NOMO-1 (cell line): ENCODE data around the gene PTGER2.

ENCODE experiments used
- DNase-seq, 2 experiments: peaks; one replicate each; lab custom pipeline; 2025; ENCODE audit not compliant: unreplicated experiment in 2 of 2; lab: John Stamatoyannopoulos, UW

Gene PTGER2

DNA sequence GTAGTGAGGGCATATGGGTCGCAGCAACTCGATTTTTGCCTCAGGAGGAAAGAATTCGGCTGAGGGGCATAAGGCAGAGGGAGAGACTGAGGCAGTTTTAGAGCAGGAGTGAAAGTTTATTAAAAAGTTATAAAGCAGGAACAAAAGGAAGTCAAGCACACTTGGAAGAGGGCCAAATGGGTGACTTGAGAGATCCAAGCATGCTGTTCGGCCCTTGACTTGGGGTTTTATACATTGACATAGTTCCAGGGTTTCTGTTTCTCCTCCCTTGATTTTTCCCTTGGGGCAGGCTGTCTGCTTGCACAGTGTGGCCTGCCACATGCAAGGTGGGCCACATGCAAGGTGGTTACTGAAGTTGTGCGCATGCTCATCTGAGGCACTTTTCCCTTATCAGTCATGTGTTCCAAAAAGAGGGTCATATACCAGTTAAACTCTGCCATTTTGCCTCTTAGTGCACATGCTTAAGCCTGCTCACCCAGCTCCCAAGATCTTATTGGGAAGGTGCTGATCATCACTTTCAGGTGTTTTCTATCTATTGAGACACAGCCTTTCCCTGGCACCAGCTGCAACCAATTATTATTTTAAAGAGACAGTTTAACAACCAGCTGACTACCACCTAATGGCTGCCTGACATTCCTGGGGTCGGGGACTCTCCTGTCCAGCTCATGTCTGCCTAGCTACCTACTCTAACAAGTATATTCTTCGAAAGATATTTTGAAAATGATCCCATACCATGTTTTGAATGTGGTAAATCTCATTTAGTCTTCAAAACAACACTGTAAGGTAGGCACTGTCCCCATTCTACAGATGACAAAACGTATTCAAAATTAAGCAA is 19.9 kb downstream of the PTGER2 start:
- no peak for DNase-seq

DNA sequence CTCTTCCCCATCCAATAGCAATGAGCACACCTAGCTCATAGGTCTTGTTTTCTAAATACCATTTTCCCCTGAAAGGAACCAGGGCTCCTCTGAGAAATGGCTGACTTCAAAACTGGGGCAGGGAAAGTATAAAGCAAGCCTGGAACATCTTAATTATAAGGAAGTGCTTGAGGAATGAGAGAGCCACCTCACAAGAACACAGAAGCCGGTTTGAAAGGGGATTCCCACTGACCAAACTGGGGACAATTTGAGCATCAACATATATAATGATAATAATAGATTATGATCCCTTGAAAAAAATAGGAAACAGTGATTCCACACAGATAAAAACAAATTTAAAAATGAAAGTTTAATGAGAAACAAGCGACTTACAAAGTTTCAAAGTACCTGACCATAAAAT is 22.1 kb downstream of the PTGER2 start:
- DNase-seq, result no peak

DNA sequence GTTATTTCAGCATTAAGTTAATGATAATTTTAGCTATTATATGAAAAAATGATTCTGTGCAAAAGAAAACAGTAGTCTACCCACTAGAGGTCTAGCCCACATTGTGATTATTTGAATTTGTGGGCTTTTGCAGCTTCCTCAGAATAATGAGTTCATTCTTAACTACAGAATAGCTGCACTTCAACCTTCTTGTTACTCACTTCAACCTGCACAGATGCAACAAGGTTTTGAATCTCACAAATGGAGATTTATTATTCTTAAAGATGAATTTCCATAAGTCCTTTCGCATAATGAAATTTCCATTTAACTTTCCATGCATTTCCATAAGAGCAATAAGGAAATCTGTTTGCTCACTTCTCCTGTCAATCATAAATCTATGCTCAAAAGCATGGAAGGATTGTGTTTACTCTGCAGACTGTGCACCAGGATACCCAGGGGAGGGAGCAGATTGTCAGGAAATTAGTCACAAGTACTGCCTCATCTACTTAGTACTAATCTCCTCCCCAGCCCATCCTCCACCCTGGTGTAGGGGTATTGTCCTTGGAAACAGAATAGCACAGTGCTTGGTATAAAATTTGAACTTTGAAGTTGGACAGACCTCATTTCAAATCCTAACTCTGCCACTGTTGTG is 24.1 kb downstream of the PTGER2 start:
- no peak for DNase-seq

DNA sequence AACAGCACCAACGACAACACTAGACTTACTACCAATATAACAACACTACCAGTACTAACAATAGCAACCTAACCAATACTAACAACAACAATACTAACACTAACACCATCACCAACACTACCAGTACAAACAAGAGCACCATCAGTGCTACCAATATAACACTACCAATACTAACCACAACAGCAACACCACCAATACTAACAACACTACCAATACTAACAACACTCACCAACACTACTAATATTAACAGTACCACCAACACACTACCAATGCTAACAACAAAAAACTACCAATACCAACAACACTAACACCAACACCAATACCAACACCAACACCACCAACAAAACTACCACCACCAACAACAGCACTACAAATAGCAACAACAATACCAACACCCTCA is 25.1 kb downstream of the PTGER2 start:
- no peak for DNase-seq

DNA sequence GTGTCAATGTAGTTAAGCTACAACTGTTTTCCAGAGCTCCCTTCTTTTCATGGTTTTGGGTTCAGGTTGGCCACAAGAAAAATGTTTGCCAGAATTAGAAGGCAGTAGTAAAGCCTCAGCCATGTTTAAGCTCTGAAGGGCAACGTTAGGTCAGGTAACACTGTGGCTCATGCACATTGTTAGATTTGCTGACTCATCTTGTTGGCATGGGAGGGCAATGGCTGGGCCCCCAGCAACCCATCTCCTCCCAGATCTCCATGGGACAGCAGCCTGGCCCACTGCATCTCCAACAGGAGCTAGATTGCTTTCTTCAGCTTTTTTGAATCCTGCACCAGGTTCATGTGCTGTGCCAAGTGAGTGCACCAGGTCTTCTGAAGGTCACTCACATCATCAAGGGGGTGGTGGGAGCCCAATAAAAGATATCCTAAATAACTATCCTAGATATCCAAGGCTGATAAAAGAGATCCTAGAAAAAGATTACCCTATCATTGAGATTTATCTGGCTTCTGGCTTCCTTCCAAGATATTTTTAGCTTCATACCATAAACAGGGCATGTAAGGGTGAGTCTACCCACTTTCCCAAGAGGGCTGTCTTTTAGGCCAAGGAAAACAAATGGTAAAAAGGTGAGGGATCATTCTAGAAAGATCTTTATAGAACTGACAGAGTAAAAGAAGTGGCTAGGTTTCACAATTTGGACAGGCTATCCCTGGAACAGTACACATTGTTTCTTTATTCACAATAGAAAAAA is 28.9 kb downstream of the PTGER2 start:
- DNase-seq, result no peak

DNA sequence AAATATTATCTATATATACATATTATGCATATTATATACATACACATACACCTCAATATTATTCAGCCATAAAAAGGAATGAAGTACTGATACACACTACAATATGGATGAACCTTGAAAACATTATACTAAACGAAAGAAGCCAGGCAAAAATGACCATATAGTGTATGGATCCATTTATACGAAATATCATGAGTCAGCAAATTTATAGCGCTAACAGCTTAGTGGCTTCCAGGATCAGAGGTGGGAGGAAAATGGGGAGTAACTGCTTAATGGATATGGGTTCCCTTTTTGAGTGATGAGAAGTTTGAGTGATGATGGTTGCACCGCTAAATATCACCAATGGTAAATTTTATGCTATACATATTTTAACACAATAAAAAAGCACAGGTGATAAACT is 32.7 kb downstream of the PTGER2 start:
- no peak for DNase-seq

DNA sequence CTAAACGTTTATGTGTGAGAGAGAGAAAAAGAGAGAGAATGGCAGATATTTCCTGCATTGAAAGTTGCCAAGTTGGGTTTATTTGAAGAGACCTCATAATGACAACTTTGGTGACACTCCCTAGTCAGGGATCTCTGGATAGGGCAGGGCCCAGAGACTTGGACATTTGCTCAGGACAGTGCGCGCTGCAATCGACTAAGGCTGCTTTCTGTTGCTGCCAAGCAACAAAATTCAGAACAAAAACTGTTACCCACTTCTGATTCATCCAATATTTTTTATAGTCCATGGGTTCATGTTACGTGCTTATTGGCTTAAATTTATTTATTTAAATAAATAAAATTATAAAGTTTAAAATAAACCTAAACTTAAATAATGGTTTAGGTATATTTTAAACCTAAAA is 34.2 kb downstream of the PTGER2 start:
- DNase-seq, result no peak

DNA sequence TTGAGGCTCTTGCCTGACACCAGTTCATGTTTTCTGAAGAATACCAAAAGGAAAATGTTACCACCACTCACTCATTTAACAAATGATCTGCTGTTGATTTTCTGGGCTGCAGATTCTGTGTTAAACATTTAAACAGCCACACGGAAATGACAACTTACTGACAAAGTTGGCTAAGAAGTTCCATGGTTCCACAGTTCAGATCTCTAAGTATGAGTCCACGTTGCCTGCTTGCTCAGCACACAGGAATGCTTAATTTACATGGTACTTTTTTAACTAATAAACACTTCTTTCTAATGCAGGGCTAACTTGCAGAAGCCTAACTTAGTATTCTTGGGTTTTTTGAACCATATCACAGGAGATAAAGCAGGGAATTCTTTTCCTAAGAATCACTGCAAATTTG is 34.7 kb downstream of the PTGER2 start:
- no peak for DNase-seq

DNA sequence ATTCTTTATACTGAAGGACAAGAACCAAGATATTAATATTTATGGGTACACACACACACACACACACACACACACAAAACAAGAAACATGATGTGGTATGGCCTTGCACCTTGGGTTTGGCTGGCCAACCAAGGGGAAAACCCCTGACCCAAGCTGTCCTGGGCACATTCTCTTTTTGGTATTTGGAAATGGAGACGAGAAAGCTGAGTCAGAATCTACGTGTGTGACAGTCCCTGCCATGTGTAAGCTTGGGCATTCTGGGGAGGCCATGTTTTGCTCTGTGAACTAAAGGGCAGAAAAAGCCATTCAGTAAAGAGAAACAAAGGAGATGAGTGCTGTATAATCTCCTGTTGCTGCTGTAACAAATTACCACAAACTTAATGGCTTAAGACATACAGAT is 35.6 kb downstream of the PTGER2 start:
- no peak for DNase-seq

DNA sequence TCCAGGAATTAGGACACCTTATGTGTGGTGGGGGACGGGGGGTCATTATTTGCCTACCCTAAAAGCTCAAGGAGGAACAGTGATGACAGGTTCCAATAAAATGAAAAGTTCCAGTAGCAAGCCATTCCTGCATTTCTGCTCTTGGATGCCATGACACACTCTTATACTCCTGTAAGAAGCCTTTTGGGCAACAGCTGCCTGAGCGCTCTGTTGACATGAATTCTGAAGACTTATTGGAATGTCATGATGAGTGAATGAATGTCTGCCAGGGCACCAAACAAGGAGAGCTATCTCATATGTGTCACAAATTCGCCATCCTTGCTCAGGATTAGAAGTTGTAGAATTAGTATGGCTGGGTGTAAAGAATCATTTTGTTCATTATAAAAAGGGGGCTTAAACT is 36.3 kb downstream of the PTGER2 start:
- no peak for DNase-seq

DNA sequence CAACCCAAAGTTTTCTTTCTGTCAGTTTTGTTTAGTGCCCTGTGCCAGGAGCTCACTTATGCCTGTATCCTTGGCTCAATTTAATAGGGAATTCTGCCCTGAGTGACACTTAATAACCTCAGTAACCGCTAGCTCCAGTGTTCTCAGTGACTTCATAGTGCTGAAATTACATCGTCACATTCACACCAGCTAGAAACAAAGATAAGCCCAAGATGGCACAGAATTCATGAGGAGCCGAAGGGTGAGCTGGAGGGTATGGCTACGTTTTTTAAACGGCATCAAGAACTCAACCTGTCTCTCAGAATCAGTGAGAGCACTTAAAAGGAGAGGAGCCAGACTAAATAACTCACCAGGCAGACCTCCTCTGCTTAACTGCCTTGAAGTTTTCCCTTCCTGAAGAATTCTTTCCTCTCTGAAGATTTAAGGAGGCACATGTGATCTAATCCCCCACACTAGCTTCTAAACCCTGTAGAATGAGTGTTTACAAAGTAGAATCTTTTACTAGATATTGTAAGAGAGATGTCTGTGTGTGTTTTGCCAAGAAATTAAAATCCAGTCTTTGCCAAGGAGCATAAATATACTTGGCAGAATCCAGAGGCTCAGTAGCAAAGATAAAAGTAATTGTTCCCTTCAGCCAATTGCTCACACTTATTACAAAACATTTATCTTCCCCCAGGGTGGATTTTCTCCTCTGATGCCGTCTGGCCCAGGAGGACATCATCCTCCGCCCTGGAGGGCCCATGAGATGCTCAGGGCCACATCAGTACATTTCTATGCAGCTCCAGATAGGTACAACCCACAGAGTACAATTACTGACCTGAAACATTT is 37.3 kb downstream of the PTGER2 start:
- DNase-seq, result no peak

DNA sequence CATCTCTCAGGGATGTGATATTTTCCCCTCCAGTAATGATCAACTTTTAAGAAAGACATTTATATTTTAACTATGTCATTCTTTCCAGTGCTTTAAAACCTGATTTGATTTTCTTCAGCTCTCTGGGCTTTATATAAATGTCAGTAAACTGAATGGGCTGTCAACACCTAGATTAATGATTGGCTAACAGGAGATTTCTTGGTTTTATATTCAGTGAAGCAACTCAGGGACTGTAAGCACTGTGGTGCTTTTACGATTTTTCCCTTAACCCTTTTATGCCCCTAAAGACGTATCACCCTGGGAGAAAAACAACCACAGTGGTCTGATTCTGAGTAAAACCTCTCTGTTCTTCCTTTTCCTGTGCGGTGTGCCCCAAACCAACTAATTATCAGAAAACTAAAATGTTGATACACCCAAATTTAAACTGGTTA is 38.0 kb downstream of the PTGER2 start:
- DNase-seq, result peak in 1 of 2 experiments; percentile 45

DNA sequence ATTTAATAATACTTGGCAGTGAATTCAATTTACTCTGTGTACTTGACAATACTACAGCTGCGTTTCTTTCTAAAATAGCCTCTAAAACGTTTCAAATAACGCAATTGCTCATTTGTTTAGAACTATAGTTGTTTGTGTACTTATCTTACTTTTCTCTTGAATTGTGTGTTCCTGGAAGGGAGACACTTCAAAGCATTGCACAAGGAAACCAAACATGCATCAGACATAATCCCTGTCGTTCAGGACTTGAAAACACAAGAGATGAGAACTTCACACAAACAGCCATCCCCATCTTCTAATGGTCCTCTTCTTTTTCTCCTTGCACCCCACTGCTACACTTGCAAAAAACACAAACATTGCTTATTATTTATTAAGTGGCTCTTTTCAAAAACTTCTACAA is 38.5 kb downstream of the PTGER2 start:
- no peak for DNase-seq

DNA sequence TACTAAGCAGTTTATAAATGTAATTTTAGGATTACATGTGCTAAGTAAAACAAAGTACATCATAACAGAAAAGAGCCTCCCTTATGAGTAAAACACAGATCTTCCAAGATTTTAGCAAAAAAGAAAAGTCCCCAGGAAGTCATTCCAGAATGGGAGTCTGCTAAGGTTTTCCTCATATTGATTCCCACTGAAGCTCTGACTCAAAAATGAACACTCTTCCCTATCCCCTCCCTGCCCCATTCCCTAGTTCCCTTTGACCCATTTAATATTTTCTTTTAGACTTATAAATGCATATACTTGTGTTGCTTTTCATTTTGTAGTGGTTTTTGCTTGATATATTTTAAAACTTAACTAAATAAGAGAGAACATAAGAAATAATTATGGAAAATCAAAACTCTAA is 40.1 kb downstream of the PTGER2 start:
- no peak for DNase-seq

DNA sequence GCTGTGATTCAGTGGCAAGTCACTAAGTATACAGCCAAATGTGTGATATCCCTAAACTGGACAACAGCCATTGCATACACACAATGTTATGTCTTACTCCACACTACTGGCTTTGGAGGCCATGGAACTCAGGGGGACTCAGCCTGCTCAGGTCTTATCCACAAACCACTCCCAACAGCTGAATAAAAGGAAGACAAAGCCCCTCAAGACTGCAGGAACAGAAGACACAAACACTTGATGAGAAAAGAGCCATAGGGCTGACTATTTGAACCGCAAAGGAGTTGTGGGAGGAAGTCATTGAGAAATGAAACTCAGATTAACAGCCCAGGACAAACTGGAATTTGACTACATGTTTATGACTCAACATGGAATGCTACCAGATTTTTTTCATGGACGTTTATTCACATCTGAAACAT is 40.9 kb downstream of the PTGER2 start:
- DNase-seq, result peak; percentile 39 to 68

DNA sequence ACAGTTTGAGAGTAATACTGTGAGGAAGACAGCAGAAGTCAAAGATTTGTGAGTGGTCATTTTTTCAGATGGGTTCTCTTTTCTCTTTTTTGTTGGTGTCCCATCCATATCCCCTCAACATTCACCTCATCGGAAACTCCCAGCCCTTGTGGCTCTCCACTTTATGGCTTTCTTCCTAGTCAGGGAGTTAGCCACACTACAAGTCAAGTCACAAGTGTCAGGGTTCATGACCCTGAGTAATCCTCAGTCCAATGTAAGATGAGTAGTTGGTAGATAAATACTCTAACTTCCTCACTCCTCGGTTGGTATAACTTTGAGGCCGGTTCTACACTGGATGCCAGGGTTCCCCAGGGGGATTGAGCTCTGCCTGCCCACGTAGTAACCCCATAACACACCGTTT is 41.4 kb downstream of the PTGER2 start:
- no peak for DNase-seq

DNA sequence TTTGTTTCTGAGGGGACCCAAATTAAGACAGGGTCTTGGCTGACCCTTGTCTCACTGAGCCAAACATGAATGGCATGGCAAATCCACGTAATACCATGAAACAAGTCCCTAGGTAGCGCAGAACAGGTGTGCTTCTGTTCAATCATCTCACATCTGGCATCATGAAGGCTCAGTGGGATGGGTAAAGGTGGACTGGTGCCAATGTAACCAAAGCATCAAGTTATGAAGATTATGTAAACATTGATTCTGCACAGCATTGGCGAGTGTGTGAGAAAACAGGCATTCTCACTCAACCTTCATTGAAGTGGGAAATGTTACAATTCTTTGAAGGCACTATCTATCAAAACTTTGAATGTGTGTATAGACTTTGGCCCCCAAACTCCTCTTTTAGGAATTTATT is 41.9 kb downstream of the PTGER2 start:
- no peak for DNase-seq

DNA sequence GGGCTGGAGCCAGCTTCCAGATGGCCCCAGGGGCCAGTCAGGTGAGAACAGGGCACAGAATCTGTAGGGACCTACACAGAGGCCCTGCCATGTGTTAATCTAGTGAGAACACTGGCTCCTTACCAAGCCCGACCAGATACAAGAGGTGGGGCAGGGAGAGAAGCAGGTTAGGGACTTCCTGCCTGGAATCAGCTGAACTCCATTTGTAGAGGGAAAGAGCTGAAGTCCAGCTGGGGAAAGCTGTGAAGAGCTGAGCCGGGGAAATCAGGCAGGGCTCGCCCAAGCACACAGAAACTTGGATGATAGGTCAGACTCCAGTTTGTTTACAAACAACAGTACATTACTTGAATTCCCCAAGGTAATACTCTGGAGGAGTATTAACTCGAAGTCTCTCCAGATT is 46.7 kb downstream of the PTGER2 start:
- DNase-seq, result no peak

DNA sequence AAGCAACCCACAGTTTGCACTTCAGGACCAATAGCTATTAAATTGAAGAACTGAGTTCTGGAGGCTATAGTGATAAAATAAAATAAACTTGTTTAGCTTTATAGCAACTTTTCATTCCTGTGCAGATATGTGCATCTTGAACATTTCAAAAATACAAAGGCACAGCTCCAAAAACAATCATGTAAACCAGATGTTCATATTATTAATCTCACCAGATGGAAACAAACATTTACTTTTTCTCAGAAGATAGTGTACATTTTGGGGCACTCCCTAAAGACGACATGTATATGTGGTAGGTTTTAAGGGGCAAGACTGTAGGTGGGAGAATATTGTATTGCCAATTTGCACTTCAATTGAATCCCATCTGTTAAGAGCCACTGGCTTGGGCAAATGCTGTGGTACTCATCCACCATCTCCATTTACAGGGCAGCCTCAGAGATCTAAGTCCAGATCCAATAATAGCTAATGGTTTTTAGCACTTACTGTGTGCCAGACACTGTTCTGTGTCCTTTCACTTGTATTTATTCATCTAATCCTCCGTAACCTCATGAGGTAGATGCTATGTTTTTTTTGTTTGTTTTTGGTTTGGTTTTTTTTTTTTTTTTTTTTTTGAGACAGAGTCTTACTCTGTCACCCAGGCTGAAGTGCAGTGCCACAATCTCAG is 49.1 kb downstream of the PTGER2 start:
- no peak for DNase-seq

DNA sequence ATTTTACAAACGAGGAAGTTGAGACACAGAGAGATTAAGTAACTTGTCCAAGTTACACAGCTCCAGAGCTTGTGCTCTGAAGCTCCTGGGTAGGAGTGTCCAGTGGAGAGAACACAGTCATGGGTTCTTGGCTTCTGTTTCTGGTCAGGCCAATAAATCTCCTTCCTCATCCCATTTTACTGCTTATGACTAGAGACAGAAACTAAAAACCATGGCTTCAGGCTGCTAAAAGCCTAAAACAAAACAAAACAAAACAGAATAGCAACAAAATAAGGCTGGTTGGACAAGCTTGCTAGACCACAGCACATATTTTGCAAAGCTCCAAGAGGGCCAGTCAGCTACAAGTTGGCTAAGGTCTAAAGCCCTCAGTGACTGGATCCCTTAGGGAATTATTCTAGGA is 49.8 kb downstream of the PTGER2 start:
- no peak for DNase-seq
